Choroid plexus epithelial cell (primary cell): ENCODE results near the gene TXNRD2.

Experiments used
- DNase-seq: peaks from one replicate; pipeline ENCODE4 v3.0.0-alpha.2; 2010; ENCODE audit warnings: low read depth
- H3K4me3 ChIP-seq: 2 replicates; pipeline ENCODE4 v1.5.1; 2011; ENCODE audit warnings: low read depth, mild to moderate bottlenecking, control low read depth, low read length, moderate library complexity
- TF ChIP-seq, protein P1 (sequence below): conservative IDR thresholded peaks from 2 replicates; pipeline ENCODE4 v1.5.1; 2011; ENCODE audit warnings: low read depth, mild to moderate bottlenecking, control low read depth, inconsistent platforms, low read length, moderate library complexity

TXNRD2 gene

DNA sequence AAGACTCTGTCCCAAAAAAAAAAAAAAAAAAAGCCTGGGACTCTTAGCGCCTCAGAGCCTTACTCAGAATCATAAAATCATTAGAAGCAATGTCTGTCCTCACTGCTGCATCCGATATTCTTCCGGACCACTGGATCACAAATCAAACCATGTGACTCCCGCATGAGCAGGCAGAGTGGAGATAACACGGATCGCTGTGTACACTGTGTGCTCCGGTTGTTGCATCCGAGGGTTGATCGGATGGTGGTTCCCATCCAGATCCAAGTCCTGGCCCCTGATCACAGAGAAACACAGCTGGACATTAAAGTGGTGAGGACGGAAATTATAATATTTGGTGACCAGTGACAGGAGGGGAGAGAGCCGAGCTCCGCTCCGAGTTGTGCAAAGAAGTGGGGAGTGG is 9.7 kb upstream of the TXNRD2 start:
- no peak for DNase-seq
- H3K4me3 ChIP-seq: no peak overlapping the region
- TF ChIP-seq, protein P1, sequence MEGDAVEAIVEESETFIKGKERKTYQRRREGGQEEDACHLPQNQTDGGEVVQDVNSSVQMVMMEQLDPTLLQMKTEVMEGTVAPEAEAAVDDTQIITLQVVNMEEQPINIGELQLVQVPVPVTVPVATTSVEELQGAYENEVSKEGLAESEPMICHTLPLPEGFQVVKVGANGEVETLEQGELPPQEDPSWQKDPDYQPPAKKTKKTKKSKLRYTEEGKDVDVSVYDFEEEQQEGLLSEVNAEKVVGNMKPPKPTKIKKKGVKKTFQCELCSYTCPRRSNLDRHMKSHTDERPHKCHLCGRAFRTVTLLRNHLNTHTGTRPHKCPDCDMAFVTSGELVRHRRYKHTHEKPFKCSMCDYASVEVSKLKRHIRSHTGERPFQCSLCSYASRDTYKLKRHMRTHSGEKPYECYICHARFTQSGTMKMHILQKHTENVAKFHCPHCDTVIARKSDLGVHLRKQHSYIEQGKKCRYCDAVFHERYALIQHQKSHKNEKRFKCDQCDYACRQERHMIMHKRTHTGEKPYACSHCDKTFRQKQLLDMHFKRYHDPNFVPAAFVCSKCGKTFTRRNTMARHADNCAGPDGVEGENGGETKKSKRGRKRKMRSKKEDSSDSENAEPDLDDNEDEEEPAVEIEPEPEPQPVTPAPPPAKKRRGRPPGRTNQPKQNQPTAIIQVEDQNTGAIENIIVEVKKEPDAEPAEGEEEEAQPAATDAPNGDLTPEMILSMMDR: no peak

DNA sequence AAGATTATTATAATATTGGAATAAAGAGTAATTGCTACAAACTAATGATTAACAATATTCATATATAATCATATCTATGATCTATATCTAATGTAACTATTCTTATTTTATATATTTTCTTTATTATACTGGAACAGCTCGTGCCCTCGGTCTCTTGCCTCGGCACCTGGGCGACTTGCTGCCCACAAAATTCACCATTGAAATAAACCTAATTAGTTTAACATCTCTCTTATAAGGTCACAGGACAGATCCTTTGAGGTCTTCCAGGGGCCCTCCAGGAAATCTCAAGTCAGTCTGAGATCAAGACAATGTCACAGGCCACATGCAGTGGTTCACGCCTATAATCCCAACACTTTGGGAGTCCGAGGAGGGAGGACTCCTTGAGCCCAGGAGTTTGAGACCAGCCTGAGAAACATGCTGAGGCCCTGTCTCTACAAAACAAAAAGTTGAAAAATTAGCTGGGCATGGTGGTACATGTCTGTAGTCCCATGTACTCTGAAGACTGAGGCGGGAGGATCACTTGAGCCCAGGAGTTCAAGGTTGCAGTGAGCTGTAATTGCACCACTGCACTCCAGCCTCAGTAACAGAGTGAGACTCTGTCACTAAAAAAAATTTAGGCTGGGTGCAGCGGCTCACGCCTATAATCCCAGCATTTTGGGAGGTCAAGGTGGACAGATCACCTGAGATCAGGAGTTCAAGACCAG is 6.6 kb upstream of the TXNRD2 start:
- no peak overlapping the region for H3K4me3 ChIP-seq
- TF ChIP-seq, protein P1: no peak
- DNase-seq: no peak

DNA sequence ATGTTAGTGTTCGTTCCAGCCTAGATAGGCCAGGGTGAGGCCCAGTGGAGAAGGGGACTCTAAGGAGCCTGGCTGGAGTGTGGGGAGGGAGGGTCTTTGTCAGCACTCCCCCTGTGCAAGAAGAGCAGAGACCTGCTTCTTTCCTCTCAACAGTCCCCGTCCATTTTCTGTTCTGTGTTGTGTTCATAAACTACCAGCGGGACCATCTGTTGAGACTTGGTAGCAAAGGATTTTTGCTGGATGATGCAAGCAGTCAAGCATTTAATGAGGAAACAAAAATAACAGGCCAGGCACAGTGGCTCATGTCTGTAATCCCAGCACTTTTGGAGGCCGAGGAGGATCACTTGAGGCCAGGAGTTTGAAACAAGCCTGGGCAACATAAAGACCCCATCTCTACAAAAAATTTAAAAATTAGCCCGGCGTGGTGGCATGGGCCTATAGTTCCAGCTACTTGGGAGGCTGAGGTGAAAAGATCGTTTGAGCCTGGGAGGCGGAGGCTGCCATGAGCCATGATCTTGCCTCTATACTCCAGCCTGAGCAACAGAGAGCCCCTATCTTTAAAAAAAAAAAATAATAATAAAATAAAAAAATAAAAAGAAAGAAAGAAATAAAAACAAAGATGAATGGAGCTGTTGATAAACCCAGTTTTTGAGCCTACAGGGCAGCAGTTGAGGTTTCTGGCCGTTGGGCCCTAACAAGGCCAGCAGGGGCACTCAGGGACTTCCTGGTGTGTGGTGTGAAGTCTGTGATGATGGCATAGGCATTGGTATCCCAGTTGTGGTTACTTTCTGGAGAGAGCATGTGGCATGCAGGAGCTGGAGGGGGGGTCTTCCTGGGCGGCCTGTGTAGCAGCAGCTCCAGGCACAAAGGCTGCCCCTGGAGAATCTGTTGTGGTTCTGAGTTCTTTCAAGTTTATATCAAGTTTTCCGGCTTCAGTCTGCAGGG is 1.7 kb upstream of the TXNRD2 start:
- peak; percentile 95 for DNase-seq
- TF ChIP-seq, protein P1: peak; percentile 13
- peak overlapping the region; percentile 78 for H3K4me3 ChIP-seq

DNA sequence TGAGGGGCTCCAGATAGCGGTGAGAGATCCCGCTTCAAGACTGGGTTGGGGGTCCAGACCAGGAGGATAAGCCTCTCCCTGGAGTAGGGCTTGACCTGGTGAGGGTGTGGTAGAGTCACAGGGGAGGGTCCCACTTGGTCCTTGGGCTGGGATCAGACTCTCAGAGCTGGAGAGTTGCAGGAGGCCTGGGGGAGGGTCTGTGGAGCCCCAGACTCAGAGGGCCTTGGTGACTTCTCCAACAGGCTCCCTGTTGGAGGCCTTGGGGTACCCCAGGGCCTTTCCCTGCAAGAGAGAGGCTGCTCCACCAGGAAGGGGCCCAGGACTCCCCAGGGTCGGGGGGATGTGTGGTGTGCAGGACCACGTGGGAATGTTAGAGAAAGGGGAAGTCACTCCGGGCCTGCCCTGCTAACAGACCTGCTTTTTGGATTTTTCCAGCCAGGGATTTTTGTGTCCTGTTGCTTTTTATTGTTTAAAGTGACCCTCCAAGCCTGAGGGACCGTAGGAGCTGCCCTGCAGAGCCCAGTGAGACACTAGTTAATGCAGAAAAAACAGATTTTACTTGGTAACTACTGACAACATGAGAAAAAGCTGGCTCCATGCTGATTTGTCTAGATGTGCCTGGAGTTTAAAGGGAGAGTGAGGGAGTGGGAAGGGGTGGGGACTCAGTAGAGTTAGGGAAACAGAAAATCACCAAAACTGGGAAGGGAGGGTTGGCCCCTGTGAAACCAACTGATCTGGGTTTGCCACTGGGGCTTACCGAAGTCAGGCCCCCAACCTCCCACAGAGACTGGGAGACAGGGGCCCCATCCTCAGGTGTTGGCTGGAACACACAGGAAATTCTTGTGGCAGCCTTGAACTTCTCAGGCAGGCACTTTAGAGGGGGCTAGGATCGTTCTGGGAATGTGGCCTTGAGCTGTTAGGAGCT is 801 bp upstream of the TXNRD2 start:
- peak; percentile 85 for DNase-seq

DNA sequence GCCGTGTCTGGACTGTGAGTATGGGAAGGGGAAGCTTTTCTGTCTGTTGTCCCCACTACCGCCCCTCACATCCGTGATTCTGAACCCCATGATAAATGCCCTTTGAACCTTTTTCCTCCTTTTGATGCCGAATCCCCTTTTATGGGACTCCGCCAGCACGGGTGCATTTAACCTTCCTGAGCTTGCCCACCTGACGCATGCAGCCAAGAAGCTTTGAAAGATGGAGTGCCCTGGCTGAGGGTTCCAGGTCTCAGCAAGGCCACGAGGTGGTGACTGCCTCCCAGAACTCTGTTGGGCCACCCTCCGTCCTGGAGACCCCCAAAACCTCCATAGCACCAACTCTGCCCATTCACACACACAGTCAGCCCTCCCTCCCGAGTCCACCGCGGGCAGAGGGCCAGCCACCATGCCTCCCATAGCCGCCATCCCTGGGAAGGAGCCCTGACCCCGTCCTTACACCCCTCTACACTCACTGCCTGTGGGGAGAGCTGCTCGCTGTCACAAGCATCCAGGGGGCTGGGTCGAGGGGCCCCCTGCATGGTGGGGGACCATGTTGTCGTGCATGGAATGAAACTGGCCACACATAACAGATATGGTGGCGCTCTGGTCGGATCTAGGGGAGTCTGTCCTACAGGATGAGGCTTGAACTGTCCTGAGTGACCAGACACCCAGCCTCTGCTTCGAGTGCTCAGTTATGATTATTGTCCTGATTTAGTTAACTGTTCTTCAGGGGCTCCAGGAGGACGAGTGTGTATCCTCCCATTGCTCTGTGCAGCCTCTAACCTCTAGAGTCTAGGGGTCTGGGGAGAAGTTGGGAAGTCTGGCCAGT is 868 bp downstream of the TXNRD2 start:
- peak overlapping the region; percentile 78 for H3K4me3 ChIP-seq
- DNase-seq: no peak
- TF ChIP-seq, protein P1: no peak

More for the DNA sequence above, 801 bp upstream of the TXNRD2 start:
- H3K4me3 ChIP-seq: peak overlapping the region; percentile 78
- TF ChIP-seq, protein P1: no peak
